HG02973 (cell line): Measurements from ENCODE around the gene MORN5.

ENCODE experiments used
- ATAC-seq: cut with Tn5 transposase; IDR thresholded peaks from one replicate; pipeline ENCODE4 v1.9.1; 2021; ENCODE audit warnings: moderate library complexity; ENCODE audit not compliant: unreplicated experiment

The MORN5 gene

GRCh38 chr9:122124528-122124927, 35.2 kb upstream of the MORN5 start:
- ATAC-seq: no peak

DNA sequence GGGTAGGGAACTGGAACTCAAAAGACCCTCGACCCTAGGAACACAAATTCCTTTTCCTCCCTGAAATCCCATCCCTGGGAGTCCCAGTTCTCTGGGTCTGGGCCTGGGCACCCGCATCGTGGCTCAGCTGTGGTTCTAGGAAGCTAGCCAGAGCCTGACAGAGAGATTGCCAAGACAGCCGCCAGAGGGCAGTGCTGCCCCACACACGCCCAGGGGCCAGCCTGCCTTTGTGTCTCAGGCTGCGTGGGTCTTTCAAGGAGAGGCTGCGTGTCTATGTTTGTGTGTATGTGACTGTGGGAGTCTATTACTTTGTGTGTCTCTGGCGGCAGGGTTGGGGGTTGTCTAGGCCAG, 34.6 kb upstream of the MORN5 start:
- ATAC-seq: no peak

DNA sequence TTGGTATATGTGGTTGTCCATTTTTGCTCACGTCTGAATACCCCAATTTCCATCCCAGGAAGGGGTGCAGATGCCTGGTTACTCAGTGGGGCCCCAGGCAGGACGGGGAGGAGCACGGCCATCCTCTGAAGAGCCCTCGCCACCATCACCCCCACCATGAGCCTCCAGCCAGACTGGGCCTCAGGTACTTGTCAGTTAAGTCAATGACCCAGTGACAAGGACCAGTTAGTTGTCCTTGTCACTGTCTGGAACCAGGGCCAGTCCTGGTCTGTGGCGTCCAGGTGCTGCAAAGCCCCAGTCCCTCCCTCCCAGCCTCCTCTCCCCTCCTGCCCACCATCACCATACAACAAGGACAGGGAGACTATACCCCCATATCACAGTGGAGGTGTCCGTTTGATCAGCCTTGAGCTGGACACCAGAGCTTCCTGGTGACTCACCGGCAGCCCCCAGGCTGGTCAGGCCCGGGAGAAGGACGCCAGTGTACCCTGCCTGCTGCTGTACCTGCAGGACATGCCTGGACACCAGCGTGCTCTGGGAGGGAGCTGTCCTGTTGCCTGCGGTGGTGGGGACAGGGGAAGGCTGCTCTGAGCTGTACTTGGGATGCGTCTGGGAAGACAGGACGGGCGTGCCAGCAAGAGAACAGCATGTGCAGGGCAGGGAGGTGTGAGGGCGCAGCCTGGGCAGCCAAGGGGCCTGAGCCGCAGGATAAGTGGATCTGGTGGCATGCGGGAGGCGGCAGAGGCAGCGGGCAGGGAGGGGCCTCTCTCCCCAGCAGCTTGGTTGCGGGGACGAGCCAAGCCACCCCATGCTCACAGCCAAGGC, 34.0 kb upstream of the MORN5 start:
- no peak for ATAC-seq

GRCh38 chr9:122126331-122127261, 33.1 kb upstream of the MORN5 start:
- ATAC-seq: no peak

- ATAC-seq: no peak
These were observed 32.3 kb upstream of the MORN5 start for GRCh38 chr9:122127396-122127798.

DNA sequence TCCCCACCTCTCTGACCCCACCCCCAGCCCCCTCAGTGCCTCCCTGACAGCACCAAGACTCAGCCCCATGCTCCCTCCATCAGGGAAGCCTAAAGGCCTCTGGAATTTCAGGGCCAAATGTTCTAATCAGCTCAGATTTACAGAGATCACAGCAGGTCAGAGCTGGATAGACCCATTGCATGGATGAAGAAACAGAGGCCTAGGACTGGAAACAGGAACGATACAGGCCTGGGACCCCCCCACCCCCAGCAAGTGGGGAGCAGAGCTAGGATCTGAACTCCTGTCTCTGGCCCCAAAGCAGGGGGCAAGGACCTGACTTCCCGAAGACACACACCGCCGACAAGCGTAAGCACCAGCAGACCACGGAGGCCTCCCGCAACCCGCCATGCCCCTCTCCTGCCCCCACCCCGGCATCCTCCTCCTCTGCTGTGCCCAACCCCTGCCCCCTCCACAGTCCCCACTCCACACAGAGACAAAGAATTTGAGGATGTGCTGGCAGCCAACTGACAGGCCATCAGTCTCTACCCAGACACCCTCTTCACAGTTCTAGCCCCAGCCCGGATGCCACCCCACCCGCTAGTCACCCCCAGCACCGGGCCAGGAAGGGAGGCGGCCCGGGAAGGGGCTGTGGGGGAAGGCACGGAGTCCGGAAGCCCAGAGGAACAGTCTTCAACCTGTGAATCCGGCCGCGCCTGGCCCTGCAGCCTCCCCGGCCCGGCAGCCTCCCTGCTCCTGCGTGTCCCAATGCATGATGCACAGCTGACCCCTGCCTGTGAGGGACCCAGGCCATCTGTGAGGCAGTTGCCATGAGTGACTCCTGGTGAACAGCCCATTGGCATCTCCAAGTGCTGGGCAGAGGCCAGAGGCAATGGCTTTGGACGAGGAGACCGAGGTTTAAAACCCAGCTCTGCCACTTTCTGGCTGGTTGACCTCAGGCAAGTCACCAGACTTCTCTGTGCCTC, 31.4 kb upstream of the MORN5 start:
- no peak for ATAC-seq

DNA sequence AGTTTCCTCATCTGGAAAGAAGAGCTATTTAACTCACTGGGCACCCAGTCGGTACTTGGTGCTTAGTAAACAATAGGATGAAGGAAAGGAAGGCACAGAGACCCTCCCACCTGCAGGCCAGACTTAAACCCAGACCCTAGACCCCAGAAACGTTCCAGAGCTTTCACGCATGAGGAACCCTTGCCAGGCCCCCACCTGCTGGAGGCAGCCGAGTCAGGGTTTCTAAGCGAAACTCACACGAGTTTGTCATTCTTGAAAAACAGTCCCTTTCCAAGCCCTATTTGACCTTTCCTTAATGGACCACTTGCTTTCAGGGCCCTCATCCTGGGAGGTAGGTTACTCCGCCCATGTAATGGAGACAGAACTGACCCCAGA, 30.8 kb upstream of the MORN5 start:
- no peak for ATAC-seq

DNA sequence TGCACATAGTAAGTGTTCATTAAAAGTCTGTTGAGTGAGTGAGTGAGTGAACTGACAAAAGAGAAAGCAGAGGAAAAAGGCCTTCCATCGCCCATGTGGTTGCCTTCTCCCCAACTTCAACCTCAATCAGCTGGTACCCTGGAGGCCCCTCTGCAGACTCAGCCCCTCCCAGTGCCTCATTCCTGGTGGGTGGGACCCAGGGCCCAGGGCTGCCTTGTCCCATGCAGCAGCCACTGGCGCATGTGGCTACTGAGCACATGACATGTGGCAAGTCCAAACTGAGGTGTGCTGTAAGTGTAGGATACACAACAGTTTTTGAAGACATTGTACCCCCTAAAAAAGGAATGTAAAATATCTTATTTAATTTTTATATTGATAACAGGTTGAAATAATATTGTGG, 29.7 kb upstream of the MORN5 start:
- no peak for ATAC-seq

DNA sequence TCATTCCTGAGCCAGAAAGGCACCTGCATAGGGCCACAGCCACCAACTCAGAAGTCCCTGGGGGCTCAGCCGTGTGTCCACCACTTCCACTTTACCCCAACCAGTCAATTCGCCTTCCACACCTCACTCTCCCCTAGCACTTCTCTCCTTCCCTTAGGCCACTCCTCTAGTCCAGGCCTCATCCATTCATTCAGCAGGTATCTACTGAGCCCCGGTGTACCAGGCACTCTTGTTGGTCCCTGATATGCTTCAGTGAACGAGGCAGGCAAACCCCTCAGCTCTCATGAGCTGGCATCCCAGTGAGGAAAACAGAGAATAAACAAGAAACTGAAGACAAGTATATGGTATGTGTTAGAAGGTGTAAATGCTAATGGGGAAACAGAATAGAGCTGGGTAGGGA, 28.9 kb upstream of the MORN5 start:
- ATAC-seq: no peak

DNA sequence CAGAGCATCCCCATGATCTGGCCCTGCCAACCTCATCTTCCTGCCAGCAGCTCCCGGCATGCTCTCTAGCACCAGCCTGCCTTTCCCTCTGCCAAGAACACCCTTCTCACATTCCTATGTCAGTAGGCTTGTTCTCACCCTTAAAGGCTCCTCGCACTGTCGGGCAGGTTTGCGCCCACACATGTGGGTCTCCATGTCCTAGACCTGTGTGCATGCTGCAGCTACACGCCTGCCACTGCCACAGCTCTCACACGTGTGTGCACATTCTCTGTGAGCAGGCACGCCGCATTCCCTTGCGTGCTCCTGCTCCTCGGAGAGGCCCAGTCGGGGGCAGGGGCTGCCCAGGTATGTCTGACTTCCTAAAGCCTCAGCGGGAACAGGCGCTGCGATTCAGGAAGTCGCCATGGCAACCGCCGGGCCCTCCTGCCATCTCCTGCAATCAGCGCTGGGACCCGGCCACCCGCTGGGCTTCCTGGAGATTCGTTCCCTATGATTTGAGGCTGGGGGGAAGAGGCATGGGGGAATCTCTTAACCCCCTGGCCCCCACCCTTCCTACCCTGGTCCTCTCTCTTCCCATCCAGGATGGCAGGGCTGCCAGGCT, 28.2 kb upstream of the MORN5 start:
- no peak for ATAC-seq

- ATAC-seq: no peak
These were observed 27.2 kb upstream of the MORN5 start for GRCh38 chr9:122132539-122132938.

DNA sequence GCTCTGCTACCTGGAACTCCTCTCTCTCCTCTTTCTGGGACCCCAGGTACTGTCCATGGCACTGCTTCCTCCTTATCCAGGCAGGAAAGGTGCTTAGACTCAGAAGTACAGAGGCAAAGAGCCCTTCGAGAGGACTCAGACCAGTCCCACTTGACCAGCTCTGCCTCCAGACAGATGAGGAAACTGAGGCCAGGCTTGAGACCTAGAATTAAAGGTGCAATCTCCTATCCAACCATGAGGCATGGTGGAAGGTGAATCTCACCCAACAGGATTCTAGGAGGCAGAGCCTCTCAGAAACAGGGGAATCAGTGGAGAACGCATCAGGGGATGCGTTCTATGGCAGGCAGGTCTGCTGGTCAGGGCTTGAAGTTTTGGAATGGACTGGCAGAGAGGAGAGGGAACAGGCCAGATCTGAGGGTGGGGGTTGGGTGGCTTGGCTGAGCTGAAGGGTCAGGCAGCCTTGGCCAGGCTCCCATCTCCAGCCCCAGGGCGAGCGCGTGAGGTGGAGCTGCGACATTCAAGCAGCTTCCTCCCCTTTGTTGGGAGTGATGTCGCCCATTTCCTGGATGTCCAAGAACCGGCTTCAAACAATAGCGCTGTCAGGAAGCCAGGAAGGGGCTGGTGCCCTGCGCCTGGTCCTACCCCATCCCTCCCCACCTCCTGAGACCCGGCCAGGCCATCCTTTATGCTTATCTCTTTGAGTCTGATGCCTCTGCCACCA, 26.3 kb upstream of the MORN5 start:
- ATAC-seq: no peak

GRCh38 chr9:122133984-122134535, 25.6 kb upstream of the MORN5 start:
- no peak for ATAC-seq

GRCh38 chr9:122134822-122135528, 24.7 kb upstream of the MORN5 start:
- ATAC-seq: no peak

GRCh38 chr9:122135529-122135859, 24.2 kb upstream of the MORN5 start:
- no peak for ATAC-seq

DNA sequence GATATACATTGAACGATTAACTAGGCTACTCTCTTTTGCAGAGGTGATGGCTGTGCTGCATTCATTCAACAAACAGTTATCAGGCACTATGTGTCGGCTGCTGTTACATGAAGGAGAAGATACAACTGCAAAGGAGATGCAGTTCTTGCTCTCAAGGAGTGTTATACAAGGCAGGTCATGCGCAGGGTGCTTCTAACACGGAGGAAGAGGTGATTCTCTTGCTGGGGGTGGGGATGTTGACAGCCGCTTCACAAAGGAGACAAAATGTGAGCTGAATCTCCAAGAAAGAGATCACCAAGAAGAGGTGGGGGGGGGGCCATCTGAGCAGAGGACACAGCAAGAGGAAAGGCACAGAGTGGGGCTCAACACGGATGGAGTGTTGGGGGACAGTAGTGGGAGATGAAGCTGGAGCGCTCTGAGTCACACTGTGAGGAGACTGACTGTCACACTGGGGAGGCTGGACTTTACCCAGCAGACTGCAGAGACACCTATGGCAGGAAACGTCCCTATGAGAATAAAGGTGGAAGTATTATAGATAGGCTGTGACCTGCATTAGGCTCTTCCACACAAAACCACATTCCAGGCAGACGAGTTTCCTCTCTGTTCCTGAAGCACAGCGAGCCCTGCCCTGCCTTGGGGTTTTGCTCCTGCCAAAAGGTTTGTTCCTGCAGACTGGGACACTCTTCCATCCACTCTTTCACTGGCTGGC, 21.0 kb upstream of the MORN5 start:
- no peak for ATAC-seq

DNA sequence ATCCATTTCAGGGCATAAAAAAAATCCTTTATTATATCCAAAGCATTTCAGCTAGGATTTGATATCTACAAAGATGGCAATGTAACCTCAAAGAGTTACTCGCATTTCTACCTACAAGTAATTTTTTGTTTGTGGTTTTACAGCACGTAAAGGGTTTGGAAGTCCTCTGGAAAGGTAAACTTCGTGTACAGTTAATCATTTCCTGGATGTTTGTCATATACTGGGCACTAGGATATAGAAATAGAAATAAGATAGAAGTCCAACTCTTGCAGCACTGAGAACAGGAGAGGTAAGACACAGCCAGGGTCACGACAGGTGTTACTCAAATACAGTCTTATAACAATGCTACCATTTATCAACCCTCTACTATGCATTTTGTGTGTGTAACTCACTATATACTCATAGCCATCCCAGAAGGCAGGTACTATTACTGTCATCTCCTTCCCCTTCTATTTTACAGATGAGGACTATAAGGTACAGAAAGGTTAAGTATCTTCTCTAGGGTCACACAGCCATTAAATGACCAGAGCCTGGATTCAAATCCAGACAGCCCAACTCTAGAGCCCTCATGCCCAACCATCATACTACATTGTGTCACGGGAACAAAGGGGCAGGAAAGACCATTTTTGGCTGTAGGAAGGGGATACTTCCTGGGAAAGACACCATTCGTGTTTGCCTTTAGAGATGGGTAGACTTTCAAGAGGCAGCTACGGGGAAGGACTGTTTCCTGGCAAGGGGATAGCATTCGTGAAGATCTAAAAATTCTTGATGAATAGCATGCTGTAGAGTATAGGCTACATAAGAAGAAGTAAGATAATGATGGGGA, 19.1 kb upstream of the MORN5 start:
- no peak for ATAC-seq

DNA sequence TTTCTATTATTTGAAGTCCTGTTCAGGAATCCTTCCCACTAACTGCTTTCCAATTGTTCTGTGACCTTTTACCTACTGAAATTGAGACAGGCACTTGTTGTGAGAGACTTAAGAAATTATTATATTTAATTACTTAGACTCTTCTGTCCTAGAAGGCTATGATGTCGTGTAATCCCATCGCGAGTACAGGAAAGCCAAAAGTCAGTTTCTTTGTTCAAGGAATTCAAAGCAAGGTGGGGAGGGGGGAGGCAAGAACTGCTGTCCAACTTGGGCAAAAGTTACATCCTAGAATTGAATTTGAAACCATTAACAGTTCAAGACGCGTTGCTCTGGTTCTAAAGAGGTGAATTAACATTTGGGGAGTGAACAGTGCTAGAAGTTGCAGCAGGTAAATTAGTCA, 18.0 kb upstream of the MORN5 start:
- ATAC-seq: no peak
